GM21737 (cell line): ENCODE measurements around the gene CD81.
"Not testable (repeated sequence)": the region's sequence is repeated elsewhere in the genome, so short reads cannot be mapped to it uniquely, and the experiment has no call there.

Experiments
- ATAC-seq: cut with Tn5 transposase; IDR thresholded peaks from one replicate; pipeline ENCODE4 v1.9.1; 2021; ENCODE audit warnings: mild to moderate bottlenecking, moderate library complexity; ENCODE audit not compliant: unreplicated experiment

The CD81 gene

DNA sequence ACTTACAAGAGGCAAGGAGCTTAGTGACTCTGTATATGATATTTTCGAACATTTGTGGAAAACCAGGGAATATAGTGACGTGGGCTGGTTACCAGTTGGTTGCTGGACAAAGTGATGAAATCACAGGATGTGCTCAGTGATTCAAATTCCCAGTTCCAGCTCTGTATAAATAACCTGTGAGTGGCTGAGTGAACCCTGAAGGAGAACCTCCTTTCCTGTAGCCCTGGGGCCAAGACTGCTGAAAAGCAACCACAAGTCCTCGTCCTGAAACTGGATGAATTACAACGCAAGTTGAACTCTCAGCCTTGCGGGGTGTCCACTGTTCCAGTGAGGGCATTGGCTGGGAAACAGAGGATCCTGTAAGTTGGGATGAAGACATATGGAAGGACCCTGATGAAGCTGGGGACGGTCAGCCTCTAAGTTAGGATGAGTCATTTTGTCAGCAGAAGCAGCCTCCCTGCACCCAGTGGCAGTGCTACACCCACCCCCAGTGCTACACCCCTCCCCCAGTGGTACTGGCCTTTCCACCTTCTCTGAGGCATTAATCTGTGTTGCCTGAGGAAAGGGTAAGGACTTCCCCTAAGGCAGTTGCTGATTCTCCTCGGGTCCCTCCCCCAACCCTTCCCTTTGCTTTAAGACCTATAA lies 22.0 kb upstream of the CD81 start:
- ATAC-seq: no peak

DNA sequence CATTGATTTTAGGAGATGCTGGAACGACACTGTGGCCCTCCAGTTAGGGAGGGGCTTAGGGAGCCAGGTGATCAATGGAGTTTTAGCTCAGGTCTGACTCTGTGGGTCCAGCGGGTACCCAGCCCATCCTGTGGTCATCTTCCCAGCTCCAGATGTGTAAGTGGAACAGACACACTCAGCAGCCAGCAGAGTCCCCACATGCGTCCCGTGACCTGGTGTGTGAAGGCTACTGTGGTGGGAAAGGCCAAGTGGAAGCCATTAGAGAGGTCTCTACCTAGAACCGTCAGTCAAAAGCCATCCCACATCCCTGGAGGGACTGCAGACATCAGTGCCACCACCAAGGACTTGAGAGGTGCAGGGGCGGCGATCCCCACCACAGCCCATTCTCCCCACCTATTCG lies 19.9 kb upstream of the CD81 start:
- ATAC-seq: no peak

DNA sequence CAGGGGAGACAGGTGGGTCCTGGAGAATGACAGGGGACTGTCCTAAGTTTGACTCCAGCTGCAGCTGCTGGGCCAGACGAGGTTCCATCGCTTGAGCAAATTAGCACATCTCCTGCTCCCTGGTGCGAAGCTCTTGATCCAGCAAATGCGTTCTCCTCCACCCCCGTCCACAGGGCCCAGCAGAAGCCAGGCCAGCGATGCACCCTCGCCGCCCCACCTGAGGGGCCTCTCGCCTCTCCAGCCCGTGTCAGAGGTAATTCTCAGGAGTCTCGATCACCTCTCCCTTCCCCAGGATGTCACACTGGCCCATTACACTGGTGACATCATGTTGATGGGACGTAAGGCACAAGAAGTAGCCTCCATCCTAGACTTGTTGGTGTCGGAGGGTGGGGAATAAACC lies 19.5 kb upstream of the CD81 start:
- ATAC-seq: not testable (repeated sequence)

DNA sequence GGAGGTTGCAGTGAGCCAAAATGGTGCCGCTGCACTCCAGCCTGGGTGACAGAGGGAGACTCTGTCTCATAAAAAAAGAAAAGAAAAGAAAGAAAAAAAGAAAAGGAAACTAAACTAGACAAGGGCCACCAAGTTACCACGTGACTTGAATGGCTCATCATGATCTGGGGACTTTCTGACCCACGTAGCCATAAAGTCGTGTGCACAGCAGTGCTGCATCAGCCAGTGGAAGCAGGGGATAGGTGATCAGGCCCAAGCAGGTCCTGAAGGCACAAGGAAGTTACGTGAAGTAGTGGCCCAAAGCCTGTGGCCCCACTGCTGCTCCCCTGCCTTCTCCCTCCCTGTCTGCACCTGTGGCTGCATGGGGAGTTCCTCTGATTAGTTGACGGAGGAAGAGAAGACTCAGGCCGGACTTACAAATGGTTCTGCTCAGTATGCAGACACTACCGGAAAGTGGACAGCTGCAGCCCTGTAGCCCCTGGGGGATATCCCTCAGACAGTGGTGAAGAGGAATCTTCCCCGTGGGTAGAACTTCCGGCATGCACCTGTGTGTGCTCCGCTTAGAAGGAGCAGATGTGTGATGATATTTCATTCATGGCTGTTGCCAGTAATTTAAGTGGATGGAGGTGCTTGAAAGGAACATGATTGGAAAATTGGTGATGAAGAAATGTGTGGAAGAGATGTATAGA lies 18.2 kb upstream of the CD81 start:
- ATAC-seq: no peak

DNA sequence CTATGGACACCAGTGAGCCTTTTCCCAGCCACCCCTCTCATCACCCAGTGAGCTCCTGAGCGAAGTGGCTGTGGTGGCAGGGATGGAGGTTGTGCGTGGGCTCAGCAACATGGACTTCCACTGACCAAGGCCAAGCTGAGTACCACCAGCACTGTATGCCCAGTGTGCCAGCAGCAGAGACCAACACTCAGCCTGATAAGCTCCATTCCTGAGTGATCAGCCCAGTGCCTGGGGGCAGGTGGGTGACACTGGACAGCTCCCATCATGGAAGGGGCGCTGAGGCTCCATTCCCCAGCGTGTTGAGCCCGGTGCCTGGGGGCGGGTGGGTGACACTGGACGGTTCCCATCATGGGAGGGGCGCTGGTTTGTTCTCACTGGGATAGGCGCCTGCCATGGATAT lies 17.6 kb upstream of the CD81 start:
- no peak for ATAC-seq

DNA sequence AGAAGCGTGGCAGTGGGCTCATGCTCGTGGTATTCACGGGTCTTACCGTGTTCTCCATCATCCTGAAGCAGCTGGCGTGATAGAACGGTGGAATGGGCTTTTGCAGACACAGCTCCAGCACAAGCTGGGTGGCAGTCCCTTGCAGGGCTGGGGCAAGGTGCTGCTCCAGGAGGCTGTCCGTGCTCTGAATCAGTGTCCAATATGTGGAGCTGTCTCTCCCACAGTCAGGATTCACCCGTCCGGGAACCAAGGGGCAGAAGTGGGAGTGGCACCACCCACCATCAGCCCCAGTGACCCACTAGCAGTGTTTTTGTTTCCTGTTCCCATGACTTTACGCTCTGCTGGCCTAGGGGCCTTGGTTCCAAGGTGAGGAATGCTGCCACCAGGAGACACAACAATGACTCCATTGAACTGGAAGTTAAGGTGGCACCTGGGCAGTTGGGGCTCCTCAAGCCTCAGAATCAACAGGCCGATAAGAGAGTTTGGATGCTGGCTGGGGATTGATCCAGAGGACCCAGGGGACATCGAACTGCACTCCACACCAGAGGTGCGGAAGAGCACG lies 16.9 kb upstream of the CD81 start:
- ATAC-seq: no peak

DNA sequence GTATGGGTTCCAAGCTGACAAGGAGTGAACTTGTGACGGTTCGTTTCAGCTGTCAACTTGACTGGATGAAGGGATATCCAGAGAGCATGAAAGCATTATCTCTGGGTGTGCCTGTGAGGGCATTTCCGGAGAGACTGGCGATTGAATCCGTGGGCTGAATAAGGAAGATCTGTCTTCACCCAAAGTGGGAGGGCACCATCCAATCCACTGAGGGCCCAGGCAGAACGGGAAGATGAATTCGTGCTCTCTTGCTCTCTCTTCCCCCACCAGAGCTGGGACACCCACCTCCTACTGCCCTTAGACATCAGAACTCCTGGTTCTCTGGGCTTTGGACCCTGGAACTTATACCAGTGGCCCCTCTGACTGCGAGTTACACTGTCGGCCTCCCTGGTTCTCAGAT lies 15.5 kb upstream of the CD81 start:
- ATAC-seq: no peak

DNA sequence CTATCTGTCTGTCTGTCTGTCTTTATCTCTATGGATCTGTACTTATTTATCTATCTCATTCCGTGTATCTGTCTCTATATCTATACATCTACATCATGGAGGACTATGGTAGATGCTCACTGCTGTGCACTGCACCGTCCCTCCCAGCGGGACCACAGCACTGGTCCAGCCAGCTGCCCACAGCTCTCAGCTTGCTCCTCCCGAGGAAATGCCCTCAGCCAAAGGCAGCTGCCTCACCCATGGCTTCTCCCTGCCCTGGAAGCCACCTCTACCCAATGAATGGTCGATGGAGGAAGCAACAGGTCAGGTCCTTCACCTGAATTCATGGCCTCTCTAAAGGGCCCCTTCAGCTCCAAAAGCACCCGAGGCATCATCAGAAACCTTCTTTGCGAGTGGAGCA lies 14.7 kb upstream of the CD81 start:
- no peak for ATAC-seq

DNA sequence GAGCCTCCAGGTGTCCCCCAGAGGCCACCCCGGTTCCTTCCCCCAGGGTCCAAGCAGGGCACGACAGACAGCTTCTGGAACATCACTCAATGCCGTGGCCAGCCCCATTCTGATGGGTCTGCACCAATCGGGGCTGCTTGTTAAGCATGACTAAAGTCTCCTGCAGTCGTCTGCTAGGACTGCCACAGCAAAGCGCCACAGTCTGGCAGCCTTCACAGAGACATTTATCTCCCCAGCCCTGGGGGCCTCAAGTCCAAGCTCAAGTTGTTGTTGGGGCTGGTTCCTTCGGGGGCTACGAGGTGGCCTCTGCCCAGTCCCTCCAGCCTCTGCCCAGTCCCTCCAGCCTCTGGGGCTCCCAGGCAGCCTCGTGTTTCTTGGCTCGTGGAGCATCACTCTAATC lies 14.0 kb upstream of the CD81 start:
- no peak for ATAC-seq

DNA sequence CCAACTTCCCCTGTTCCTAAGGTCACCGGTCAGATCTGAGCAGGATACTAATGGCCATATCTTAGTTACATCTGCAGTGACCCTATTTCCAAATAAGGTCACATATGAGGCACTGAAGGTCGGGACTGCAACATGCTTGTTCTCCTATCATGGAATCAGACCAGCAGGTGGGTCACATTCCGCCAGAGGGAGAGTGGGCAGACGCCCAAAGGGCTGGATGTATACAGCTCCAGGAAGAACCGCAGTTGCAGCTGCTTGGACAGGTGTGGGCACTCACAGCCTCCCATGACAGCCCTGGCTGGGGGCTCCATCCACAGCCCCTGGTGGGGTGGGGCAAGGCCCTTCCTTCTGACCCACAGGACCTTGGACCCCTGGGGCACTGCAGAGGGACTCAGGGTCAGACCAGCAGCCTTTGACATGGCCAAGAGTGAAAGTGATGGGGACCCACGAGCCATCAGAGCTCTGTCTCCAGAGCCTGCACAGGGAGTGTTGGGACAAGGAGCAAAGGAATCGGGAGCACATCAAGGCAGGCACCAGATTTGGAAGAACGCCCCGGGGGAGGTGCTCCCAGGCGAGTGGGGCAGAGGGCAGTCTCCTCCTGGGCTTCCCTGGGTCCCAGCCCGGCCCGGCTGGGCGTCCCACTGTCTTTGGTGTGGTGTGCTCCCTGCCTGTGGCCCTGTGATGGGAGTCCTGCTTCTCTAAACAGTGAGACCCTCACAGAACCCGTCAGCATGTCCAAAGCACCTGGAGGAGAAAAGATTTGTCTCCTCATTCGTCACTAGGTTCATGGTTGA lies 13.3 kb upstream of the CD81 start:
- ATAC-seq: no peak

DNA sequence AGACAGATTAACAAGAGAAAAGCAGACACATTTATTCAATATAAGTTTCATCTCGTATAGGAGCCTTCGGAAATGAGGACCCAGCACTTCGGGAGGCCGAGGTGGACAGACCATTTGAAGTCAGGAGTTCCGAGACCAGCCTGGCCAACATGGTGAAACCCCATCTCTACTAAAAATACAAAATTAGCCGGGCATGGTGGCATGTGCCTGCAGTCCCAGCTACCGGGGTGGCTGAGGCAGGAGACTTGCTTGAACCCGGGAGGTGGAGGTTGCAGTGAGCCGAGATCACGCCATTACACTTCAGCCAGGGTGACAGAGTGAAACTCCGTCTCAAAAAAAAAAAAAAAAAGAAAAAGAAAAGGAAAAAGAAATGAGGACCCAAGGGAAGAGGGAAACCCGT lies 12.7 kb upstream of the CD81 start:
- not testable (repeated sequence) for ATAC-seq

DNA sequence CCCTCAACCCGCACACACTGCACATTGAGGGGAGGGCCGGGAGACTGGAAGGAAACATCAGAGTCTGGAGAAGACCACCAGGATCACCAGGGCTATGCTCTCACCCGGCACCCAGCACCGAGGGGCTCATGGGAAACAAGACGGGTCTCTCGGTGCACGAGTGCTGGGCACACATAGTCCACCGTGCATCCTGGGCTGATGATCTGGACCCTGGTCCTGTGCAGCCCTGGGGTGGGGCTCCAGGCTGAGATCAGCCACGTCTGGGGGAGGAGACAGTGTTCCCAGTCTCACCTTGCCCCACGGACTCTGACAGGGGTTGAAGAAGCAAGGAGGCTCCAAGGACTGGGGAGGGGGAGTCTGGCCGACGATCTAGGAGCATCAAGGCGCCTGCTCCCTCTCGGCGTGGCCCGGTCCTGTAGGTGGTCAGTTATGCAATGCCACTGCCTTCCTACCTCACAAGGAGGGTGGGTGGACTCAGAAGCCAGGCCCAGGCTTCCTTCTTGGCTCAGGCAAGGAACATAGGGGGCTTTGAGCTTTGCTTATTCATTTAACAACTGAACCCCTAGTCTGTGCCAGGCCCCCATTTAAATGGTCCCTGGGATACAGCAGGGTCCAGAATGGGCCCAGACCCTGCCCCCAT lies 11.4 kb upstream of the CD81 start:
- no peak for ATAC-seq

DNA sequence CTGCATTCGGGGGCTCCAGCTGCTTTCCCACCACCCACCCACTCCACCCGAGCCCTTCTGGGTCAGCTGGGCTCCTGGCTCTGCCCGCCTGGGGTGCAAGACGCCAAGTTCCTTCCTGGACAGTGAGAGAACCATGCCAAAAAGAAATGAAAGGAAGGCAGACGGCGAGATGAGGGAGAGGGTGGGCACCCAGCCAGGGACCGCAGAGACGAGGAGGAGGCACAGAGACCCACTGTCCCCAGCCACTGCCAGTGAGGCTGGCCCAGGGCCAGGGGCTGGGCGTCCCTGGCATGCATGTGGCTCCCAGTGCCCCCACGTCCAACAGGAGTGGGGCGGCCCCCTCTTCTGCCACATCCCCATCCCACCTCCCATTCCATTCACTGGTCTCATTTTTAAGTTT lies 10.8 kb upstream of the CD81 start:
- ATAC-seq: no peak

DNA sequence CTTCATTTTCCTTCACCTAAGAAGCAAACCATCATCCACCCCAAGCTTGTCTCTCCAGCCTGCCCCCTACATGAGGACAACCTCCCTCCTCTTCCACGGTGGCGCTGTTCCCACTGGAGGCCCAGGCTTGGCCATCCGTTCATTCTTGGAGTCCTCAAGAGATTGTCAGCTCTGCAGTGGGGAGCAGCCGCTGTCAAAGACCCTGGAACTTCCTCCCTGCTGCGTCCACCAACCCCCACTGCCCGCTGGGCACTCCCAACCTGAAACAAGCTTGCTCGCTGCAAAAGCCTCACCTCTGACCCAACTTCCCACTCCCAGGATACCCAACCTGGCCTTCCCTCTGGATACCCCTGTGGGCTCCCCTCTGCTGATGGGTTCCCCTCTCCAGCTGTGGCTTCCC lies 10.4 kb upstream of the CD81 start:
- no peak for ATAC-seq

DNA sequence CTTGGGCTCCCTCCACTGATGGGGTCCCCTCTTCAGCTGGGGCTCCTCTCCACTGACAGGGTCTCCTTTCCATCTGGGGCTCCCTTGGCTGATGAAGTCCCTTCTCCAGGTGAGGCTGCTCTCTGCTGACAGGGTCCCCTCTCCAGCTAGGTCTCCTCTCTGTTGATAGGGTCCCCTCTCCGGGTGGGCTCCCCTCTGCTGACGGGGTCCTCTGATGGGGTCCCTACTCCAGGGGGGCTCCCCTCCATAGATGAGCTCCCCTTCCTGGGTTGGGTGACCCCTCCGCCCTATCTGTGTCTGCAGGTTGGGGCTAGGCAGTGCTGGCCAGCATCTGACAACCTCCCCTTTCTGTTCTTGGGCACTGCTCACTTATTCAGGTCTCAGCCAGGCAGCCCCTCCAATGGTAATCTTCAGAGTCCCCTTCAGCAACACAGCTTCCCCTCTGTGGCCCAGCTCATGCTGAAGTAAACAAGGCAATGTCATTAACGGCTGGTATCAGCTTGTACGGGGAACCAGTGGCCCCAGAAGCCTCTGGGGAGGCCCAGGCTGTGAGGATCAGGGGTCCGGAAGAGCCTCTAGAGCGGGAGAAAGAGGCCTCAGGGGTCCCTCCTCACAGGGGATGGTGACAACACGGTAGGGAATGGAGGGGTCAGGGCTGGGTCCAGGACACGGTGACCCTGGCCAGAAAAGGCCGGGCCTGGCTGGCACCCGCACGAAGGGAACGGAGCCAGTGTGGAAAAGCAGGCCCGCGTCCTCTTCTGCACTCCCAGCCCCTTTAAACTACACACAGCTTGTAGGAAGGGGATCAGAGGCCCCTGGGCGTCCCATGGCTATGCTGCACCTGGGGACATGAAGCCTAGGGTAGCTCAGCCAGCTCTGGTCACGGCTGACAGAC lies 9.6 kb upstream of the CD81 start:
- no peak for ATAC-seq

DNA sequence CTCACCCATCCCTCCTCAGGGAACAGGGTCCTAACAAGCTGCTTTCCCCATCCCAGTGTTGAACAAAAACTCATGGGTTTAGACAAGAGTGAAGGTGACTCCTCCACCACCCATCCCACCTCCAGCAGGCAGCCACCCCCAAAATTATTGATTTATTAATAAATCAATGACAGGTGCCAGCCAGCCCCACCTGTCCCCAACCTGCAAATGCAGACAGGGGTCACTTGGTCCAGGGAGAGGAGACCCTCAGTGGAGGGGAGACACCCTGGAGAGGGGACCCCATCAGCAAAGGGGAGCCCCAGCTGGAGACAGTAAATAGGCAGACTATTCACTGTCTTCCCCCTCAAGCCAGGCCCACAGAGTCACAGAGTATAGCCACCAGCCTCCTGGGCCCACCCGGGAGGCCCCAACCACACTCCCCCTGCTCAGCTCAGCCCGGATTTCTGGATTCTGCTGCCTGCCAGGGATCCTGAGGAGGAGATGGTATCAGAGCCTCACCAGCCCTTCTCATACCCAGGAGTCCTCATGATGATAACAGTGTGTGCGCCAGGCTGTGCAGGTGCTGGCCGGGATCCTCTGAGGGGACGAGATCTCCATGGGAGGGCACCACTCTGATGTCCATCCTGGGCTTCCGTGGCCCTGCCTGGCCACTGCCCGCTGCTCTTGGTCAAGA lies 8.8 kb upstream of the CD81 start:
- no peak for ATAC-seq

DNA sequence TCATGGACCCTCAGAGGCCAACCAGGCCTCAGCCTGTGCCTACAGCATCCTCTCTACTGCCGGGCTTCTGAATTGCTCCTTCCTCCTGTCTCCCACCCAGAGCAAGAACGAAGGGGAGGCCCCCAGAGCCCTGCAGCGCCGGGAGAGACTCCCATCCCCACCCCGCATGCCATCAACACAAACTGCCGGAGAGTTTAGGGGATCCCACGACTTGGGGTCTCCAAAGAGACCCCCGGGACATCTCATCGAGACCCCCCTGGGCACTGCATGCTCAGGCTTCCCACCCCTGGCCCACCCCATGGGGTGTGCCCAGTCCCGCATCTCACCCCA lies 8.3 kb upstream of the CD81 start:
- ATAC-seq: no peak

DNA sequence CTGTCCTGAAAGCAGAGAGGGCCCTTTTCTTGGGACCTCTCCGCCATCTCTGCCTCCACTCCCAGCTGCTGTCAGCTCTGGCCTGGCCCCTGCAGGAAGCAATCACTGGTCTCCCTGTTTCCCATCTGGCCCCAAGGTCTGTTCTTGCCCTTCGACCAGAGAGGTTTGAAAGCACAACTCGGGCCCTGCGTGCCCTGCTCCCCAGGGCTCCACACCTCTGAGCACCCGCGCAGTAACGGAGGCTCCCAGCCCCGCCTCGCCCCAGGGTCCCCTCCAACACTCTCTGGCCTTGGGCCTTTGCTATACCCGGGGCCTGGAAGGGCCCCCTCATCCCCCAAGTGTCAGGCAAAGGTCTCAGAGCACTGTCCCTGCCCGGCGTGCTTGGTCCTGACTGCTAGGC lies 7.8 kb upstream of the CD81 start:
- no peak for ATAC-seq

DNA sequence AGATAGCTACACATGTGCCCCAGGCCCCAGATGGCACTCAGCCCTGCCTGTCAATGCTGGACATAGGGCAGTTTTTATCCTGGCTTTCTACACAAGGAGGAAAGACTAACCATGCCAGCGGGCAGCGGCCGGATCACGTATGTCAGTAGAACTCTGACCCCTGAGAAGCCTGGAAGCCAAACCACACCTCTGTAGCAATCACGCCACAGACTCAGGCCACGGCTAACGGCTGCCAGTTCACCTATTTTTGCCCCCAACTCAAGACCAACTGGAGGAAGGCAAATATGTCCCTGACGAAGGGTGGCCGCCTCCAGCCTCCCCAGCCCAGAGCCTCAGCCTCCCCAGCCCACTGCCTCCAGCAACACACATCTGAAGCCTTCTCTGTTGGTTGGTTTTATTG lies 7.2 kb upstream of the CD81 start:
- ATAC-seq: no peak
